ENCODE measurements around the gene EPS8L1. TPM values are rescaled to one million over a fixed set of nuclear protein-coding genes. Genes with fewer than 3 reads are reported as not detected.

EPS8L1 gene
- total RNA-seq, 2 donors from 2014 or later, result 29.4 to 52.8 TPM

DNA sequence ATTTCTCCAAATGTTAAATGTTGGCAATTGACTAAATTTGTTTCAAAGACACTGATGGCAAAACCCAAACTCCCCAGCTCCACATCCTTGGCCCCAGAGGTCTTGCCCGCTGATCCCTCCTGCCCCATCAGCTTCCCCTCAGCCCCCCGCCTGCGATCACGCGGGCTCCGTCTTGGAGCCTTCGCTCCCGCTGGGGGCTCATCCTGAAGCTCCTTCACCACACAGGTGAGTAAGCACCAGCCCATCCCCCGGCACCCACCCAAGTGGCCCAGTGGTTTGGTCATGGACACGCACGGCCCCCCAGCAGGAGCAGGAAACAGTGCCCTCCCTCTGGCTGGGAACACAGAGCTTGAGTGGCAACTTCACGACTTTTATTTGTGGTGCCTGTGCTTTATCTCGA is 14.9 kb downstream of the EPS8L1 start:
- Mint-ChIP-seq H3K36me3 (ENCODE audit: low read depth) (peaks cover 26% of the 10 kb centered on the region), H3K27ac (no peak overlapping the region), H3K9me3 (no peaks in the 10 kb centered on the region), H3K4me1 (peaks cover 25% of the 10 kb centered on the region), H3K27me3 (ENCODE audit: insufficient read depth) (peaks cover 14% of the 10 kb centered on the region), H3K4me3 (no peak overlapping the region)
- TF ChIP-seq, protein P1, sequence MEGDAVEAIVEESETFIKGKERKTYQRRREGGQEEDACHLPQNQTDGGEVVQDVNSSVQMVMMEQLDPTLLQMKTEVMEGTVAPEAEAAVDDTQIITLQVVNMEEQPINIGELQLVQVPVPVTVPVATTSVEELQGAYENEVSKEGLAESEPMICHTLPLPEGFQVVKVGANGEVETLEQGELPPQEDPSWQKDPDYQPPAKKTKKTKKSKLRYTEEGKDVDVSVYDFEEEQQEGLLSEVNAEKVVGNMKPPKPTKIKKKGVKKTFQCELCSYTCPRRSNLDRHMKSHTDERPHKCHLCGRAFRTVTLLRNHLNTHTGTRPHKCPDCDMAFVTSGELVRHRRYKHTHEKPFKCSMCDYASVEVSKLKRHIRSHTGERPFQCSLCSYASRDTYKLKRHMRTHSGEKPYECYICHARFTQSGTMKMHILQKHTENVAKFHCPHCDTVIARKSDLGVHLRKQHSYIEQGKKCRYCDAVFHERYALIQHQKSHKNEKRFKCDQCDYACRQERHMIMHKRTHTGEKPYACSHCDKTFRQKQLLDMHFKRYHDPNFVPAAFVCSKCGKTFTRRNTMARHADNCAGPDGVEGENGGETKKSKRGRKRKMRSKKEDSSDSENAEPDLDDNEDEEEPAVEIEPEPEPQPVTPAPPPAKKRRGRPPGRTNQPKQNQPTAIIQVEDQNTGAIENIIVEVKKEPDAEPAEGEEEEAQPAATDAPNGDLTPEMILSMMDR (conservative IDR thresholded peaks at IDR 0.05), result no peak
- peaks cover 23% of the 10 kb centered on the region for H3K36me3 ChIP-seq (ENCODE audit: control insufficient read depth, insufficient read depth, low read length)
- DNase-seq, result no peak
- no peak overlapping the region for H3K4me3 ChIP-seq (ENCODE audit: low read length)
- no peak overlapping the region for H3K27ac ChIP-seq (ENCODE audit: low read depth, low read length)
- H3K4me1 ChIP-seq (ENCODE audit: control insufficient read depth, insufficient read depth, low read length), result no peaks in the 10 kb centered on the region
- H3K9me3 ChIP-seq (ENCODE audit: control insufficient read depth, low read length), result no peaks in the 10 kb centered on the region
- WGBS, 2 experiments (ENCODE audit: insufficient coverage in 1 of 2, insufficient read length in 1 of 2), result 92 to 97% methylated on average over 10 to 13 of the region's 13 CpGs
- peaks cover 2% of the 10 kb centered on the region for H3K27me3 ChIP-seq (ENCODE audit: control insufficient read depth, insufficient read depth, low read length, poor library complexity, severe bottlenecking)
- no peak overlapping the region for H3K9ac ChIP-seq (ENCODE audit: extremely low read depth, low read length, poor library complexity, severe bottlenecking)

DNA sequence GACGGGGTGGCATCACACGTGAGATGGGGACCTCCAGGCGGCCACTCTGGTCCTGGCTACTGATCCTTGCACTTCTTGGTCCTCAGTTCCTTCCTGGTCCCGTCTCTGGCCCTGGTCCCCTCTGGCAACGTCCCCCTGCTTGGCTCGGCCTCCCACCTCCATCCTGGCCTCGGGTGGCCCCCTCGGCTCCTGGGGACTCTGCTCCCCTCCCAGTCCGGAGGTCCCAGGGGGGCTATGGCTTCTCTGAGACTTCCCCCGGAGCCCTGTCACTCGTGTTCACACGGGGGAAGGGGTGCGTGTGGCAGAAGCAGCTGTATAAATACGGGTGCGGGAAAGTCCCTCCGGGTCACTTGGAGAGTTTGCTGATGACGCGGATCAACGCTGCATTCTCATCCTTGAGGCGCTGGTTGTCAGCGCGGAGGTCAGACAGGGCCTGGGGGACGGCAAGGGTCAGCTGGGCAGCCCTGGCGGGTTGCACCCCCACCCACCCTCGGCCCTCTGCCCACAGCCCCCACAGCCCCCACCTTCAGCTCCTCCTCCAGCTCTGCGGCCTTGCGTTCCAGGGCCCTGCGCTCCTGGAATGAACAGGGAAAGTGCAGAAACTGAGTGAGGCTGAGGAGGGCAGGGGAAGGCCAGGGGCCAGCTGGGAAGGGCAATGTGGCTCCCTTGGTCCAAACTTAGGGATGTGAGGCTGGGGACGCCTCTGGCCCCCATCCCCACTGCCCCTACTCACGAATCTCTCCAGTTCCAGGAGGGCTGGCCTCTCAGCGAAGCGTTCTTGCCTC is 15.6 kb downstream of the EPS8L1 start:
- peaks cover 20% of the 10 kb centered on the region for H3K4me1 Mint-ChIP-seq
- peak; percentile 53 for DNase-seq
- H3K27ac Mint-ChIP-seq, result no peak overlapping the region
- no peak overlapping the region for H3K9ac ChIP-seq (ENCODE audit: extremely low read depth, low read length, poor library complexity, severe bottlenecking)
- H3K36me3 Mint-ChIP-seq (ENCODE audit: low read depth), result peaks cover 26% of the 10 kb centered on the region
- H3K4me3 Mint-ChIP-seq, result no peak overlapping the region
- no peaks in the 10 kb centered on the region for H3K27me3 ChIP-seq (ENCODE audit: control insufficient read depth, insufficient read depth, low read length, poor library complexity, severe bottlenecking)
- WGBS, 2 experiments (ENCODE audit: insufficient coverage in 1 of 2, insufficient read length in 1 of 2), result 94 to 97% methylated on average over 16 to 32 of the region's 32 CpGs
- H3K27ac ChIP-seq (ENCODE audit: low read depth, low read length), result no peak overlapping the region
- no peak overlapping the region for H3K4me3 ChIP-seq (ENCODE audit: low read length)
- H3K9me3 ChIP-seq (ENCODE audit: control insufficient read depth, low read length), result no peaks in the 10 kb centered on the region
- peaks cover 23% of the 10 kb centered on the region for H3K36me3 ChIP-seq (ENCODE audit: control insufficient read depth, insufficient read depth, low read length)
- H3K4me1 ChIP-seq (ENCODE audit: control insufficient read depth, insufficient read depth, low read length), result no peaks in the 10 kb centered on the region
- peaks cover 8% of the 10 kb centered on the region for H3K27me3 Mint-ChIP-seq (ENCODE audit: insufficient read depth)
- H3K9me3 Mint-ChIP-seq, result no peaks in the 10 kb centered on the region
- TF ChIP-seq, protein P1 (conservative IDR thresholded peaks at IDR 0.05), result no peak

DNA sequence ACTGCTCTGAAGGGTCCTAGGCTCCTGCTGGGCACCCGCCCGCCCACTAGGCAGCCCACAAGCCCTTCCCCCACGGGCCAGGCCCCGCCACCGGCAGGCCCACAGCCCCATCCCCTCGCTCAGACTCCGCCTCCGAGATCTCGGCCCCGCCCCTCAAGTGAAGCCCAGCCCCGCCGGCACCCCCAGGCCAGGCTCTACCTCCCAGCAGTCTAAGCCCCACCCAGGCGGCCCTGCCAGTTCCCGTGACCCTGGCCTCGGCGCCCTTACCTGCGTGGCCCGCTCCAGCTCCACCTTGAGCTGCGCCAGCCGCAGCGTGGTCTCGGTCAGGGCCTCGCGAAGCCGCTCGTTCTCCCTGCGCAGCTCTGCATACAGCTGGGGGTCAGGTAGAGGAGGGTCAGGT is 16.3 kb downstream of the EPS8L1 start:
- Histone ChIP-seq H3K9me3 (ENCODE audit: control insufficient read depth, low read length) (no peaks in the 10 kb centered on the region), H3K27ac (ENCODE audit: low read depth, low read length) (no peak overlapping the region), H3K4me3 (ENCODE audit: low read length) (no peak overlapping the region), H3K4me1 (ENCODE audit: control insufficient read depth, insufficient read depth, low read length) (no peaks in the 10 kb centered on the region), H3K27me3 (ENCODE audit: control insufficient read depth, insufficient read depth, low read length, poor library complexity, severe bottlenecking) (no peaks in the 10 kb centered on the region), H3K9ac (ENCODE audit: extremely low read depth, low read length, poor library complexity, severe bottlenecking) (no peak overlapping the region), H3K36me3 (ENCODE audit: control insufficient read depth, insufficient read depth, low read length) (peaks cover 23% of the 10 kb centered on the region)
- 78 to 81% methylated on average over 17 to 27 of the region's 27 CpGs for WGBS, 2 experiments (ENCODE audit: insufficient coverage in 1 of 2, insufficient read length in 1 of 2)
- TF ChIP-seq, protein P1 (conservative IDR thresholded peaks at IDR 0.05), result no peak
- H3K36me3 Mint-ChIP-seq (ENCODE audit: low read depth), result peaks cover 26% of the 10 kb centered on the region
- no peak overlapping the region for H3K27ac Mint-ChIP-seq
- H3K4me3 Mint-ChIP-seq, result no peak overlapping the region
- DNase-seq, result peak; percentile 97
- no peaks in the 10 kb centered on the region for H3K9me3 Mint-ChIP-seq
- H3K27me3 Mint-ChIP-seq (ENCODE audit: insufficient read depth), result peaks cover 8% of the 10 kb centered on the region
- H3K4me1 Mint-ChIP-seq, result peaks cover 20% of the 10 kb centered on the region

All from endodermal cell (in vitro differentiated cells).